ENCODE data around the gene SH3D19.

DNA sequence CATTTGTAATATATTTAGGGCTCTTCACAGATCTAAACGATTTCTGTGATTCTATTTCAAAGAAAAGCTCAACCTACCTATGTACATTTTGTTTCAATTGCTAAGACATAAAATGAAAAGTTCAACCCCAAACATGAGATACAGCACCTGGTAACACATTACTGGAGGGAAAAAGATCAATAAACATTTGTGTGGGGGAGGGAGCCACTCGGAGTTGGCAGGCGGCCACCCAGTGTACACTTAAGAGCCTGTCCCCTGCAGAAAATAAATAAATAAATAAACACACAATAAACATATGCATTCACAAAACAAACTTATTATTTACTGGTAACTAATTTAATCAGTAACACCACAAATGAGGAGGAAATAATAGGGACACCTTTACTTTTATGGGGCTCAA, 29.2 kb downstream of the SH3D19 start:
- TF ChIP-seq EP300 (IDR thresholded peaks at IDR 0.05) (no peak), POLR2AphosphoS5 (IDR thresholded peaks at IDR 0.05) (no peak), POLR2A (IDR thresholded peaks at IDR 0.05) (no peak)
- TF ChIP-seq, protein P1, sequence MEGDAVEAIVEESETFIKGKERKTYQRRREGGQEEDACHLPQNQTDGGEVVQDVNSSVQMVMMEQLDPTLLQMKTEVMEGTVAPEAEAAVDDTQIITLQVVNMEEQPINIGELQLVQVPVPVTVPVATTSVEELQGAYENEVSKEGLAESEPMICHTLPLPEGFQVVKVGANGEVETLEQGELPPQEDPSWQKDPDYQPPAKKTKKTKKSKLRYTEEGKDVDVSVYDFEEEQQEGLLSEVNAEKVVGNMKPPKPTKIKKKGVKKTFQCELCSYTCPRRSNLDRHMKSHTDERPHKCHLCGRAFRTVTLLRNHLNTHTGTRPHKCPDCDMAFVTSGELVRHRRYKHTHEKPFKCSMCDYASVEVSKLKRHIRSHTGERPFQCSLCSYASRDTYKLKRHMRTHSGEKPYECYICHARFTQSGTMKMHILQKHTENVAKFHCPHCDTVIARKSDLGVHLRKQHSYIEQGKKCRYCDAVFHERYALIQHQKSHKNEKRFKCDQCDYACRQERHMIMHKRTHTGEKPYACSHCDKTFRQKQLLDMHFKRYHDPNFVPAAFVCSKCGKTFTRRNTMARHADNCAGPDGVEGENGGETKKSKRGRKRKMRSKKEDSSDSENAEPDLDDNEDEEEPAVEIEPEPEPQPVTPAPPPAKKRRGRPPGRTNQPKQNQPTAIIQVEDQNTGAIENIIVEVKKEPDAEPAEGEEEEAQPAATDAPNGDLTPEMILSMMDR (IDR thresholded peaks at IDR 0.05) = no peak
